ENCODE data around the gene SF3A2.
"Not testable (repeated sequence)": the region's sequence is repeated elsewhere in the genome, so short reads cannot be mapped to it uniquely, and the experiment has no call there.

Gene SF3A2

GRCh38 chr19:2274185-2274711 lies 37.6 kb downstream of the SF3A2 start:
- Mint-ChIP-seq H3K27me3 (no peaks in the 10 kb centered on the region), H3K4me3 (peak overlapping the region; percentile 89), H3K4me1 (peaks cover 31% of the 10 kb centered on the region), H3K9me3 (no peaks in the 10 kb centered on the region), H3K27ac (peak overlapping the region; percentile 87), H3K36me3 (ENCODE audit: low read depth) (peaks cover 28% of the 10 kb centered on the region)
- no peak for ATAC-seq
- DNase-seq = no peak

- DNase-seq = peak; percentile 43
- Mint-ChIP-seq H3K27me3 (no peaks in the 10 kb centered on the region), H3K4me3 (no peak overlapping the region), H3K36me3 (ENCODE audit: low read depth) (peaks cover 25% of the 10 kb centered on the region), H3K27ac (peak overlapping the region; percentile 56), H3K4me1 (peaks cover 31% of the 10 kb centered on the region), H3K9me3 (no peaks in the 10 kb centered on the region)
- no peak for ATAC-seq
Observed at GRCh38 chr19:2274931-2275535, 38.4 kb downstream of the SF3A2 start.

GRCh38 chr19:2275588-2276428 lies 39.2 kb downstream of the SF3A2 start:
- Mint-ChIP-seq H3K4me1 (peaks cover 31% of the 10 kb centered on the region), H3K27me3 (no peaks in the 10 kb centered on the region), H3K36me3 (ENCODE audit: low read depth) (peaks cover 24% of the 10 kb centered on the region), H3K4me3 (no peak overlapping the region), H3K27ac (no peak overlapping the region), H3K9me3 (no peaks in the 10 kb centered on the region)
- ATAC-seq (no peak), DNase-seq (no peak)

GRCh38 chr19:2276429-2276986 lies 39.9 kb downstream of the SF3A2 start:
- peaks cover 29% of the 10 kb centered on the region for H3K4me1 Mint-ChIP-seq
- H3K27me3 Mint-ChIP-seq = no peaks in the 10 kb centered on the region
- H3K27ac Mint-ChIP-seq = no peak overlapping the region
- no peaks in the 10 kb centered on the region for H3K9me3 Mint-ChIP-seq
- no peak for ATAC-seq
- DNase-seq = no peak
- H3K36me3 Mint-ChIP-seq (ENCODE audit: low read depth) = peaks cover 20% of the 10 kb centered on the region
- H3K4me3 Mint-ChIP-seq = no peak overlapping the region

GRCh38 chr19:2277138-2277537 lies 40.5 kb downstream of the SF3A2 start:
- Mint-ChIP-seq H3K27me3 (no peaks in the 10 kb centered on the region), H3K27ac (no peak overlapping the region), H3K9me3 (no peaks in the 10 kb centered on the region), H3K36me3 (ENCODE audit: low read depth) (peaks cover 16% of the 10 kb centered on the region), H3K4me3 (no peak overlapping the region), H3K4me1 (peaks cover 29% of the 10 kb centered on the region)
- DNase-seq = no peak
- no peak for ATAC-seq

- no peaks in the 10 kb centered on the region for H3K9me3 Mint-ChIP-seq
- DNase-seq = no peak
- no peak for ATAC-seq
- H3K4me1 Mint-ChIP-seq = peaks cover 24% of the 10 kb centered on the region
- H3K27me3 Mint-ChIP-seq = peaks cover 2% of the 10 kb centered on the region
- H3K4me3 Mint-ChIP-seq = no peak overlapping the region
- H3K27ac Mint-ChIP-seq = no peak overlapping the region
- peaks cover 9% of the 10 kb centered on the region for H3K36me3 Mint-ChIP-seq (ENCODE audit: low read depth)
Observed at GRCh38 chr19:2278459-2279158, 42.0 kb downstream of the SF3A2 start.

DNA sequence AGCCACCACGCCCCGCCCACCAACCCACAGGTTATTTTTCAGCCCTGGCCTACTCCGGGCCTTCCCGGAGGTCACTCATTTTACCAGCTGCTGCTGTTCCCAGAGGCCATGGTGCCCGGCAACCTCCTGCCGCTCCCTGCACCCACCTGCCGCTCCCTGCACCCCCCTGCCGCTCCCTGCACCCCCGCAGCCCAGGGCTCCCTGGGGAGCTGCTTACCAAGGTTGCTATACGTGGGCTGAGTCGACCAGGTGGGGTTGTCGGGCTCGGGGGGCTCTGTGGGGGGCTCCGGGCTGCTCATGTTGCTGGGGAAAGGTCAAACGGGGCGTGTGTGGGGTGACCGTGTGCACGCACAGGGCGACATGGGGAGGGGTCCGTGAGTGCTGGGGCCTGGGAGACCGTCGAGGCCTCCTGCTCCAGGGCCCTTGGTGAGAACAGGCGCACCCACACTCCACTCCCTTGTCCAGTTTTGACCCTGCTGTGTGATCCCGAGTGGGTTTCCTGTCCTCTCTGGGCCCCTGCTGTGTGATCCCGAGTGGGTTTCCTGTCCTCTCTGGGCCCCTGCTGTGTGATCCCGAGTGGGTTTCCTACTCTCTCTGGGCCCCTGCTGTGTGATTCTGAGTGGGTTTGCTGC lies 44.1 kb downstream of the SF3A2 start:
- Mint-ChIP-seq H3K27ac (no peak overlapping the region), H3K4me3 (no peak overlapping the region), H3K4me1 (peaks cover 11% of the 10 kb centered on the region), H3K9me3 (no peaks in the 10 kb centered on the region), H3K36me3 (ENCODE audit: low read depth) (no peaks in the 10 kb centered on the region), H3K27me3 (peaks cover 2% of the 10 kb centered on the region)
- no peak for DNase-seq
- ATAC-seq = no peak

- H3K36me3 Mint-ChIP-seq (ENCODE audit: low read depth); DNase-seq; H3K9me3 Mint-ChIP-seq; H3K27me3 Mint-ChIP-seq; H3K27ac Mint-ChIP-seq; ATAC-seq: not testable (repeated sequence)
- peak overlapping the region; percentile 40 for H3K4me3 Mint-ChIP-seq
- H3K4me1 Mint-ChIP-seq = peaks cover 11% of the 10 kb centered on the region
Observed at GRCh38 chr19:2281265-2282061, 44.8 kb downstream of the SF3A2 start.

GRCh38 chr19:2282062-2282861 lies 45.6 kb downstream of the SF3A2 start, which contains the start of gene PEAK3:
PEAK3 (minus strand) TSS chr19:2282175; CDS start chr19:2280931, 1,244 bp downstream.
- H3K27ac Mint-ChIP-seq = no peak within 1 kb of the TSS

GRCh38 chr19:2282862-2283237 lies 46.2 kb downstream of the SF3A2 start:
- Mint-ChIP-seq H3K27me3 (peaks cover 2% of the 10 kb centered on the region), H3K4me1 (peaks cover 11% of the 10 kb centered on the region), H3K4me3 (no peak overlapping the region), H3K27ac (no peak overlapping the region), H3K36me3 (ENCODE audit: low read depth) (no peaks in the 10 kb centered on the region), H3K9me3 (no peaks in the 10 kb centered on the region)
- ATAC-seq = no peak
- DNase-seq = no peak

More at GRCh38 chr19:2282062-2282861, 45.6 kb downstream of the SF3A2 start, which contains the start of gene PEAK3:
- peaks cover 11% of the 10 kb centered on the region for H3K4me1 Mint-ChIP-seq
- H3K9me3 Mint-ChIP-seq = no peaks in the 10 kb centered on the region
- ATAC-seq = peak; percentile 30
- peak; percentile 53 for DNase-seq
- H3K27me3 Mint-ChIP-seq = peaks cover 2% of the 10 kb centered on the region
- H3K36me3 Mint-ChIP-seq (ENCODE audit: low read depth) = no peaks in the 10 kb centered on the region
- peak within 1 kb of the TSS; percentile 40 for H3K4me3 Mint-ChIP-seq

- Mint-ChIP-seq H3K4me3 (no peak overlapping the region), H3K36me3 (ENCODE audit: low read depth) (no peaks in the 10 kb centered on the region), H3K4me1 (peaks cover 13% of the 10 kb centered on the region), H3K27me3 (peaks cover 6% of the 10 kb centered on the region), H3K9me3 (no peaks in the 10 kb centered on the region), H3K27ac (no peak overlapping the region)
- DNase-seq = no peak
- no peak for ATAC-seq
Observed at GRCh38 chr19:2283835-2284507, 47.3 kb downstream of the SF3A2 start.

DNA sequence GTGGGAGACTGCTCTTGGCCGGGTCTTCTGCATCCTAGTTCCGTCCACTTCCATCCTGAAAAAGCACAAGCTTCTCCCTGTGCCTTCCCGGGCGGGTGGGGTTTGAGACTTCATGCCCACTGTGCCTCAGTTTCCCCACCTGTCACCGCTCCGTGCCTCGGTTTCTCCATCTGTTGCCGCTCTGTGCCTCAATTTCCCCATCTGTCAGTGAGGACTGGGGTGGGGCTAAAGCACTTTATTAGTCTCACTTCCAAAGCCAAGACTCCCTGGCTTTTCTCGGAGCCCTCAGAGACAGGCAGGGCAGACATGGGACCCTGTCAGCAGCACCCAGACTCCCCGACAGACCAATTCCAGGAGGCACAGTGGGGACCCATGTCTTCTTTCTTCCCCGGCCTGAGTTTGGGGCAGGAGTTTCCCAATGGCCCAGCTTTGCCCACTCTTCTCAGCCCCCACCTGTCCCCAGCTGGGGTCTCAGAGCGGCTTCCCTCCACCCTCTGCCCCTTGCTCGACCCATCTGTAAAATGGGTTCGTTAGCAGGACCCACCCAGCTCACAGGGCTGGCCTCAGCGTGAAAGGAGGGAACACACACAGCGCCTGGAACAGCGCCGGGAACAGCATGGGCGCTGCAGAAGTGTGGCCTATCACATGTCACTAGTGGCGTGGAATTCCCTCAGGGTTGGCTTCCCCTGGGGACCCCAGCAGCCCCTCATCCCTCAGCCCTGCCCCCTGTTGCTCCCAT lies 49.9 kb downstream of the SF3A2 start:
- no peak for ATAC-seq
- Mint-ChIP-seq H3K36me3 (ENCODE audit: low read depth) (no peaks in the 10 kb centered on the region), H3K27me3 (peaks cover 13% of the 10 kb centered on the region), H3K9me3 (no peaks in the 10 kb centered on the region), H3K4me3 (no peak overlapping the region), H3K27ac (no peak overlapping the region), H3K4me1 (peaks cover 23% of the 10 kb centered on the region)
- no peak for DNase-seq

All from activated naive CD8-positive, alpha-beta T cell treated with anti-CD3 and anti-CD28 coated beads, Interleukin-2, amount 50 U/mL, for 24 hours (primary cell).